T-helper 2 cell treated with Interferon-gamma antibody and Interleukin-4, amounts not matched to agents 5 μg/mL and 100 μg/mL, for 36 hours (primary cell): ENCODE results near the gene CACNA1C.

ENCODE experiments used
- DNase-seq: peaks from one replicate; pipeline ENCODE4 v3.0.0; 2021; ENCODE audit warnings: low spot score
- H3K27ac Mint-ChIP-seq: one replicate; pipeline ENCODE4 v1.8.0; 2021; ENCODE audit warnings: mild to moderate bottlenecking, mixed read lengths
- H3K27me3 Mint-ChIP-seq: one replicate; pipeline ENCODE4 v1.8.0; 2021; ENCODE audit warnings: low read depth, mixed read lengths
- H3K36me3 Mint-ChIP-seq: one replicate; pipeline ENCODE4 v1.8.0; 2021; ENCODE audit warnings: low read depth, mixed read lengths
- H3K4me1 Mint-ChIP-seq: one replicate; pipeline ENCODE4 v1.8.0; 2021; ENCODE audit warnings: low read depth, mixed read lengths
- H3K4me3 Mint-ChIP-seq: one replicate; pipeline ENCODE4 v1.8.0; 2022; ENCODE audit warnings: mild to moderate bottlenecking, moderate library complexity, mixed read lengths
- H3K9me3 Mint-ChIP-seq: one replicate; pipeline ENCODE4 v1.8.0; 2021; ENCODE audit warnings: mixed read lengths

CACNA1C gene

GRCh38 chr12:2578772-2579171 lies 526.0 kb downstream of the CACNA1C start:
- H3K36me3 Mint-ChIP-seq, result no peaks in the 10 kb centered on the region
- H3K27ac Mint-ChIP-seq, result no peak overlapping the region
- no peaks in the 10 kb centered on the region for H3K9me3 Mint-ChIP-seq
- DNase-seq, result no peak
- no peak overlapping the region for H3K4me3 Mint-ChIP-seq
- H3K27me3 Mint-ChIP-seq, result peaks cover 24% of the 10 kb centered on the region
- no peaks in the 10 kb centered on the region for H3K4me1 Mint-ChIP-seq

GRCh38 chr12:2580821-2581220 lies 528.0 kb downstream of the CACNA1C start:
- Mint-ChIP-seq H3K27ac (no peak overlapping the region), H3K27me3 (peaks cover 32% of the 10 kb centered on the region), H3K36me3 (no peaks in the 10 kb centered on the region), H3K4me3 (no peak overlapping the region), H3K4me1 (no peaks in the 10 kb centered on the region), H3K9me3 (no peaks in the 10 kb centered on the region)
- no peak for DNase-seq

GRCh38 chr12:2581293-2582045 lies 528.7 kb downstream of the CACNA1C start:
- Mint-ChIP-seq H3K36me3 (no peaks in the 10 kb centered on the region), H3K27ac (no peak overlapping the region)

GRCh38 chr12:2582631-2583030 lies 529.8 kb downstream of the CACNA1C start:
- Mint-ChIP-seq H3K9me3 (no peaks in the 10 kb centered on the region), H3K4me3 (no peak overlapping the region), H3K27me3 (peaks cover 42% of the 10 kb centered on the region), H3K27ac (no peak overlapping the region), H3K36me3 (no peaks in the 10 kb centered on the region), H3K4me1 (no peaks in the 10 kb centered on the region)
- DNase-seq, result no peak

More at GRCh38 chr12:2581293-2582045, 528.7 kb downstream of the CACNA1C start:
- Mint-ChIP-seq H3K4me1 (no peaks in the 10 kb centered on the region), H3K27me3 (peaks cover 35% of the 10 kb centered on the region), H3K4me3 (no peak overlapping the region), H3K9me3 (no peaks in the 10 kb centered on the region)
- no peak for DNase-seq

GRCh38 chr12:2583091-2583497 lies 530.3 kb downstream of the CACNA1C start:
- no peaks in the 10 kb centered on the region for H3K9me3 Mint-ChIP-seq
- peak; percentile 57 for DNase-seq
- no peaks in the 10 kb centered on the region for H3K36me3 Mint-ChIP-seq
- H3K4me3 Mint-ChIP-seq, result no peak overlapping the region
- no peak overlapping the region for H3K27ac Mint-ChIP-seq
- no peaks in the 10 kb centered on the region for H3K4me1 Mint-ChIP-seq
- H3K27me3 Mint-ChIP-seq, result peaks cover 42% of the 10 kb centered on the region

- Mint-ChIP-seq H3K27me3 (peaks cover 48% of the 10 kb centered on the region), H3K4me1 (no peaks in the 10 kb centered on the region), H3K36me3 (no peaks in the 10 kb centered on the region), H3K4me3 (no peak overlapping the region), H3K9me3 (no peaks in the 10 kb centered on the region), H3K27ac (no peak overlapping the region)
- no peak for DNase-seq
Measured at GRCh38 chr12:2583642-2584401, 531.0 kb downstream of the CACNA1C start.

GRCh38 chr12:2586156-2587038 lies 533.6 kb downstream of the CACNA1C start:
- no peaks in the 10 kb centered on the region for H3K4me1 Mint-ChIP-seq
- no peak overlapping the region for H3K4me3 Mint-ChIP-seq
- H3K9me3 Mint-ChIP-seq, result no peaks in the 10 kb centered on the region
- H3K27ac Mint-ChIP-seq, result no peak overlapping the region
- no peak for DNase-seq
- H3K27me3 Mint-ChIP-seq, result peaks cover 44% of the 10 kb centered on the region
- H3K36me3 Mint-ChIP-seq, result no peaks in the 10 kb centered on the region

GRCh38 chr12:2588345-2588744 lies 535.6 kb downstream of the CACNA1C start:
- Mint-ChIP-seq H3K9me3 (no peaks in the 10 kb centered on the region), H3K4me1 (no peaks in the 10 kb centered on the region), H3K36me3 (no peaks in the 10 kb centered on the region), H3K27ac (no peak overlapping the region), H3K27me3 (peaks cover 32% of the 10 kb centered on the region), H3K4me3 (no peak overlapping the region)
- no peak for DNase-seq

GRCh38 chr12:2589381-2589780 lies 536.6 kb downstream of the CACNA1C start:
- Mint-ChIP-seq H3K36me3 (no peaks in the 10 kb centered on the region), H3K9me3 (peaks cover 4% of the 10 kb centered on the region), H3K4me3 (no peak overlapping the region), H3K27ac (no peak overlapping the region), H3K27me3 (peaks cover 26% of the 10 kb centered on the region), H3K4me1 (no peaks in the 10 kb centered on the region)
- no peak for DNase-seq

GRCh38 chr12:2593045-2593444 lies 540.3 kb downstream of the CACNA1C start:
- no peaks in the 10 kb centered on the region for H3K36me3 Mint-ChIP-seq
- H3K27me3 Mint-ChIP-seq, result peaks cover 9% of the 10 kb centered on the region
- no peak overlapping the region for H3K27ac Mint-ChIP-seq
- no peak overlapping the region for H3K4me3 Mint-ChIP-seq
- H3K9me3 Mint-ChIP-seq, result peaks cover 7% of the 10 kb centered on the region
- H3K4me1 Mint-ChIP-seq, result no peaks in the 10 kb centered on the region
- DNase-seq, result no peak

GRCh38 chr12:2596441-2596840 lies 543.7 kb downstream of the CACNA1C start:
- Mint-ChIP-seq H3K36me3 (no peaks in the 10 kb centered on the region), H3K27me3 (peaks cover 2% of the 10 kb centered on the region), H3K4me3 (no peak overlapping the region), H3K9me3 (peaks cover 7% of the 10 kb centered on the region), H3K27ac (no peak overlapping the region), H3K4me1 (no peaks in the 10 kb centered on the region)
- DNase-seq, result no peak

GRCh38 chr12:2605301-2605700 lies 552.5 kb downstream of the CACNA1C start:
- H3K9me3 Mint-ChIP-seq, result no peaks in the 10 kb centered on the region
- no peak overlapping the region for H3K4me3 Mint-ChIP-seq
- H3K36me3 Mint-ChIP-seq, result no peaks in the 10 kb centered on the region
- no peak overlapping the region for H3K27ac Mint-ChIP-seq
- peaks cover 11% of the 10 kb centered on the region for H3K27me3 Mint-ChIP-seq
- H3K4me1 Mint-ChIP-seq, result peaks cover 3% of the 10 kb centered on the region
- no peak for DNase-seq

- H3K36me3 Mint-ChIP-seq, result no peaks in the 10 kb centered on the region
- no peaks in the 10 kb centered on the region for H3K9me3 Mint-ChIP-seq
- H3K27ac Mint-ChIP-seq, result no peak overlapping the region
- peaks cover 17% of the 10 kb centered on the region for H3K27me3 Mint-ChIP-seq
- no peak for DNase-seq
- no peak overlapping the region for H3K4me3 Mint-ChIP-seq
- peaks cover 3% of the 10 kb centered on the region for H3K4me1 Mint-ChIP-seq
Measured at GRCh38 chr12:2606186-2606910, 553.6 kb downstream of the CACNA1C start.
